GM12878 (cell line): Measurements from ENCODE around the gene RPL13A. TPM values are rescaled to one million over a fixed set of nuclear protein-coding genes. Genes with fewer than 3 reads are reported as not detected.
A peak's percentile ranks its signal among the peaks of the same experiment; 100 is the strongest.

Source experiments
- ATAC-seq: fragments of 200-7000 bp; cut with Tn5 transposase; 3 replicates; pipeline ENCODE4 v1.9.1; 2020; ENCODE audit warnings: mild to moderate bottlenecking, moderate library complexity
- BruUV-seq: library from RNA; stranded (reverse); fragments of 400-500 nt; replicated peaks from 2 replicates; lab custom pipeline; 2021; lab: Mats Ljungman, UMichigan
- CTCF ChIA-PET: fragments of 300-600 bp; sonication (Branson Sonifier 250); formaldehyde crosslinking; extraction: SDS; loops from one replicate; lab custom pipeline; 2021; ENCODE audit warnings: inconsistent platforms; lab: Yijun Ruan, JAX
- POLR2A ChIA-PET: fragments of 350-600 bp; formaldehyde crosslinking; extraction: SDS; loops from one replicate; lab custom pipeline; 2021; ENCODE audit warnings: inconsistent platforms; lab: Charles Lee
- RAD21 ChIA-PET: fragments of 300-600 bp; sonication (Branson Sonifier 250); formaldehyde crosslinking; loops from one replicate; lab custom pipeline; 2023; ENCODE audit warnings: antibody characterized with exemption; ENCODE audit not compliant: unreplicated experiment; lab: Charles Lee
- SMC1A ChIA-PET: fragments of 300-600 bp; sonication (Branson Sonifier 250); formaldehyde crosslinking; loops from one replicate; lab custom pipeline; 2023; ENCODE audit not compliant: unreplicated experiment, uncharacterized antibody; lab: Charles Lee
- DNase-seq: peaks from one replicate; pipeline ENCODE4 v3.0.0-alpha.2; 2011; ENCODE audit warnings: low read depth, low spot score
- FAIRE-seq: peaks from 3 replicates; lab custom pipeline; 2011; peaks lifted over from hg19 to GRCh38; lab: Jason Lieb, UNC
- H2AFZ ChIP-seq: 2 replicates; pipeline ENCODE4 v1.6.0; 2011; ENCODE audit warnings: low read depth, low read length, control low read depth; ENCODE audit not compliant: control insufficient read depth
- H3K27ac ChIP-seq: 2 replicates; pipeline ENCODE4 v1.5.1; 2011; ENCODE audit warnings: control low read depth; ENCODE audit not compliant: control insufficient read depth, insufficient read depth
- H3K27me3 ChIP-seq, 2 experiments: replicated peaks in 1 of 2; 2 replicates each; pipeline versions ENCODE4 v1.6.0 to v1.6.1; 2011; ENCODE audit warnings: low read length in 1 of 2; ENCODE audit not compliant: control insufficient read depth in 2 of 2, insufficient read depth in 2 of 2
- H3K36me3 ChIP-seq, 2 experiments: 2 replicates each; pipeline ENCODE4 v1.5.1; 2011; ENCODE audit warnings: low read length in 1 of 2; ENCODE audit not compliant: control insufficient read depth in 2 of 2, insufficient read depth in 2 of 2
- H3K4me1 ChIP-seq: 2 replicates; pipeline ENCODE4 v1.6.1; 2011; ENCODE audit warnings: mild to moderate bottlenecking, low read length, moderate library complexity, mixed read lengths; ENCODE audit not compliant: control insufficient read depth, insufficient read depth
- H3K4me2 ChIP-seq: 2 replicates; pipeline ENCODE4 v1.6.0; 2011; ENCODE audit warnings: control low read depth; ENCODE audit not compliant: control insufficient read depth, insufficient read depth
- H3K4me3 ChIP-seq: fragments of 200-600 bp; sonication (generic); 2 replicates; pipeline ENCODE4 v1.5.1; 2016
- H3K79me2 ChIP-seq: 2 replicates; pipeline ENCODE4 v1.6.0; 2011; ENCODE audit warnings: low read length; ENCODE audit not compliant: control insufficient read depth, insufficient read depth
- H3K9ac ChIP-seq: 2 replicates; pipeline ENCODE4 v1.8.0; 2011; ENCODE audit warnings: low read length, control low read depth, mixed read lengths; ENCODE audit not compliant: control insufficient read depth, insufficient read depth
- H3K9me3 ChIP-seq: replicated peaks from 3 replicates; pipeline ENCODE4 v1.5.1; 2011; ENCODE audit warnings: mild to moderate bottlenecking, low read length; ENCODE audit not compliant: control insufficient read depth, insufficient read depth
- H4K20me1 ChIP-seq: 2 replicates; pipeline ENCODE4 v1.6.0; 2011; ENCODE audit not compliant: control insufficient read depth, insufficient read depth
- BHLHE40 ChIP-seq, 2 experiments: fragments of 450-650 bp in 1 of 2; IDR thresholded peaks; 2 replicates each; pipeline ENCODE4 v1.6.1; 2011 to 2017; ENCODE audit warnings: low read depth in 2 of 2, borderline replicate concordance in 1 of 2, improper control_type of control experiment in 1 of 2, low read length in 1 of 2, mild to moderate bottlenecking in 1 of 2
- CREB1 ChIP-seq: IDR thresholded peaks from 2 replicates; pipeline ENCODE4 v1.6.1; 2012; ENCODE audit warnings: low read depth, mild to moderate bottlenecking, inconsistent platforms
- PML ChIP-seq: IDR thresholded peaks from 2 replicates; pipeline ENCODE4 v1.6.1; 2012; ENCODE audit warnings: low read length, inconsistent platforms
- RUNX3 ChIP-seq: IDR thresholded peaks from 2 replicates; pipeline ENCODE4 v1.6.1; 2012; ENCODE audit warnings: low read length, inconsistent platforms
- SMC3 ChIP-seq: IDR thresholded peaks from 2 replicates; pipeline ENCODE4 v1.6.1; 2011; ENCODE audit warnings: low read length, improper control_type of control experiment, borderline replicate concordance
- SREBF2 ChIP-seq: IDR thresholded peaks from 2 replicates; pipeline ENCODE4 v1.6.1; 2012; ENCODE audit warnings: mild to moderate bottlenecking, low read length
- STAT3 ChIP-seq: IDR thresholded peaks from 2 replicates; pipeline ENCODE4 v1.6.1; 2011; ENCODE audit warnings: low read depth, low read length, improper control_type of control experiment
- TCF7 ChIP-seq: IDR thresholded peaks from 2 replicates; pipeline ENCODE4 v1.6.1; 2014; ENCODE audit warnings: antibody characterized with exemption, borderline replicate concordance
- YBX1 ChIP-seq: fragments of 450-650 bp; IDR thresholded peaks from 2 replicates; pipeline ENCODE4 v1.6.1; 2016; ENCODE audit warnings: antibody characterized with exemption
- ZNF274 ChIP-seq: IDR thresholded peaks from one replicate; pipeline ENCODE4 v1.8.0; 2011; ENCODE audit not compliant: insufficient read length, insufficient read depth
- WGBS: methylation state at CpG from one replicate; pipeline ENCODE4 v1.1.6; 2016; ENCODE audit warnings: low lambda C conversion rate; ENCODE audit not compliant: insufficient replicate concordance, insufficient coverage; ENCODE audit errors: missing lambda C conversion rate; 5-methylcytosine and 5-hydroxymethylcytosine counted together
- in situ Hi-C: fragments of 300-500 bp; cut with MboI; formaldehyde crosslinking; loops from 9 replicates; pipeline ENCODE4 v1.14.3; 2018; ENCODE audit warnings: mixed read lengths
- intact Hi-C: fragments of 100-400 bp; cut with micrococcal nuclease; formaldehyde crosslinking; loops from one replicate; pipeline ENCODE4 v1.14.2; 2022; ENCODE audit not compliant: unreplicated experiment
- polyA plus RNA-seq, 11 experiments: library from polyadenylated mRNA; depleted of rRNA in 4 of 11; unstranded in 6 of 11; stranded (reverse) in 5 of 11; fragments of >200 nt; fragmentation: Nextera tagmentation in 4 of 11; fragmentation: Illumina TruSeq in 1 of 11; extraction: Ambion mirVana in 4 of 11; extraction: Trizol in 1 of 11; gene quantifications; 1 replicate in 1 of 11; 2 replicates in 10 of 11; pipeline versions ENCODE4 v1.2.1 to v1.2.3, GENCODE V29; 2011 to 2016; ENCODE audit warnings: inconsistent platforms in 2 of 11, missing spikeins in 2 of 11, low read depth in 1 of 11
- total RNA-seq, 4 experiments: library from RNA; depleted of rRNA in 3 of 4; stranded (reverse); fragments of >200 nt in 3 of 4; fragmentation: Illumina TruSeq in 1 of 4; extraction: Trizol in 1 of 4; gene quantifications; 2 replicates each; pipeline versions ENCODE4 v1.2.1 to v1.2.3, GENCODE V29; 2013 to 2021
- TF ChIP-seq, protein P1 (sequence below): fragments of 450-650 bp; IDR thresholded peaks from 2 replicates; pipeline ENCODE4 v1.6.1; 2017; ENCODE audit warnings: mild to moderate bottlenecking
- TF ChIP-seq, protein P2 (sequence below), 3 experiments: IDR thresholded peaks in 2 of 3; conservative IDR thresholded peaks in 1 of 3; 2 replicates each; pipeline ENCODE4 v1.5.1; 2011; ENCODE audit warnings: low read depth in 3 of 3, low read length in 3 of 3, mild to moderate bottlenecking in 3 of 3, control low read depth in 2 of 3, moderate library complexity in 2 of 3, inconsistent platforms in 1 of 3, mixed read lengths in 1 of 3; ENCODE audit not compliant: control insufficient read depth in 2 of 3, insufficient read depth in 1 of 3; ENCODE audit errors: extremely low read depth in 1 of 3

RPL13A gene
- total and polyA plus RNA-seq, 10 of the 15 experiments (the other 5 are each of a cell fraction or from before 2014, with no cell fraction given): 1,426 to 8,961 (median 4,266) TPM

DNA sequence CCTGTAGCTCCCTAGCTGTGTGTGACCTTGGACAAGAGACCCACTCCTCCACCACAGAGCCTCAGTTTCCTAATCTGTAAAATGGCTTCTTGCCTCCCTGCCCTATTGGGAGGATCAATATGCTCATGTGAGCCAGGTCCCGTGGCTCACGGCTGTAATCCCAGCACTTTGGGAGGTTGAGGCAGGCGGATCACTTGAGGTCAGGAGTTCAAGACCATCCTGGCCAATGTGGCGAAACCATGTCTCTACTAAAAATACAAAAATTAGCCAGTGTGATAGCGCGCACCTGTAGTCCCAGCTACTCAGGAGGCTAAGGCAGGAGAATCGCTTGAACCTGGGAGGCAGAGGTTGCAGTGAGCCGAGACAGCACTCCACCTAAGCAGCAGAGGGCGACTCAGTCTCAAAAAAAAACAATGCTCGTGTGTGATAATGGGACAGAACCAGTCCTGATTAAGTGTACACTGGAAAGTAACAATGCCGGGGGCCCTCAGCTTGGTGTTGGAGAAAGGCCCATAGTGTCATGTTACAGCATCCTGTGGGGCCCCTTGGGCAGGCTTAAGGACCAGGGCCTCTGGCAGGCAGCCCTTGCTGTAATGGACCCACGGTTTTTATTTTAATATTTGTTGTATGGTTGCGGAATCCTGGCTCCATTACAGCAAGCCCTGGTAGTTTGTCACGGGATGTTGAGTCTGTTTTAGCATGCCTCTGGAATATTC is 15.6 kb downstream of the RPL13A start (continued):
- TF ChIP-seq, protein P1, sequence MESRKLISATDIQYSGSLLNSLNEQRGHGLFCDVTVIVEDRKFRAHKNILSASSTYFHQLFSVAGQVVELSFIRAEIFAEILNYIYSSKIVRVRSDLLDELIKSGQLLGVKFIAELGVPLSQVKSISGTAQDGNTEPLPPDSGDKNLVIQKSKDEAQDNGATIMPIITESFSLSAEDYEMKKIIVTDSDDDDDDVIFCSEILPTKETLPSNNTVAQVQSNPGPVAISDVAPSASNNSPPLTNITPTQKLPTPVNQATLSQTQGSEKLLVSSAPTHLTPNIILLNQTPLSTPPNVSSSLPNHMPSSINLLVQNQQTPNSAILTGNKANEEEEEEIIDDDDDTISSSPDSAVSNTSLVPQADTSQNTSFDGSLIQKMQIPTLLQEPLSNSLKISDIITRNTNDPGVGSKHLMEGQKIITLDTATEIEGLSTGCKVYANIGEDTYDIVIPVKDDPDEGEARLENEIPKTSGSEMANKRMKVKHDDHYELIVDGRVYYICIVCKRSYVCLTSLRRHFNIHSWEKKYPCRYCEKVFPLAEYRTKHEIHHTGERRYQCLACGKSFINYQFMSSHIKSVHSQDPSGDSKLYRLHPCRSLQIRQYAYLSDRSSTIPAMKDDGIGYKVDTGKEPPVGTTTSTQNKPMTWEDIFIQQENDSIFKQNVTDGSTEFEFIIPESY: no peak
- peak; percentile 50 for TF ChIP-seq SMC3
- TF ChIP-seq, protein P2, sequence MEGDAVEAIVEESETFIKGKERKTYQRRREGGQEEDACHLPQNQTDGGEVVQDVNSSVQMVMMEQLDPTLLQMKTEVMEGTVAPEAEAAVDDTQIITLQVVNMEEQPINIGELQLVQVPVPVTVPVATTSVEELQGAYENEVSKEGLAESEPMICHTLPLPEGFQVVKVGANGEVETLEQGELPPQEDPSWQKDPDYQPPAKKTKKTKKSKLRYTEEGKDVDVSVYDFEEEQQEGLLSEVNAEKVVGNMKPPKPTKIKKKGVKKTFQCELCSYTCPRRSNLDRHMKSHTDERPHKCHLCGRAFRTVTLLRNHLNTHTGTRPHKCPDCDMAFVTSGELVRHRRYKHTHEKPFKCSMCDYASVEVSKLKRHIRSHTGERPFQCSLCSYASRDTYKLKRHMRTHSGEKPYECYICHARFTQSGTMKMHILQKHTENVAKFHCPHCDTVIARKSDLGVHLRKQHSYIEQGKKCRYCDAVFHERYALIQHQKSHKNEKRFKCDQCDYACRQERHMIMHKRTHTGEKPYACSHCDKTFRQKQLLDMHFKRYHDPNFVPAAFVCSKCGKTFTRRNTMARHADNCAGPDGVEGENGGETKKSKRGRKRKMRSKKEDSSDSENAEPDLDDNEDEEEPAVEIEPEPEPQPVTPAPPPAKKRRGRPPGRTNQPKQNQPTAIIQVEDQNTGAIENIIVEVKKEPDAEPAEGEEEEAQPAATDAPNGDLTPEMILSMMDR (IDR thresholded peaks at IDR 0.05 in 2 of 3, conservative IDR thresholded peaks at IDR 0.05 in 1 of 3; ENCODE audit: control insufficient read depth in 2 of 3, extremely low read depth in 1 of 3, insufficient read depth in 1 of 3, low read depth in 3 of 3, low read length in 3 of 3): peak; percentile 44 to 56 (median 51)

DNA sequence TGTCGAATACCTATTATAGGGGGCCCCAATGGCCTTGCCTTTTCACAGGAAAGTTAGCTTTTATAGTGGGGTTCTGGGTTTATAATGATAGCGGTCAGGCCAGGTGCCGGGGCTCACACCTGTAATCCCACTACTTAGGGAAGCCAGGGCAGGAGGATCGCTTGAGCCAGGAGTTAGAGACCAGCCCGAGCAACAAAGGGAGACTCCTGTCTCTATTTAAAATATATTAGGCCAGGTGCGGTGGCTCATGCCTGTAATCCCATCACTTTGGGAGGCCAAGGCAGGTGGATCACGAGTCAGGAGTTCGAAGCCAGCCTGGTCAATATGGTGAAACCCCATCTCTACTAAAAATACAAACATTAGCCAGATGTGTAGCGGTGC is 16.2 kb downstream of the RPL13A start:
- ATAC-seq (no peak), DNase-seq (no peak), FAIRE-seq (no peak)
- RAD21 ChIA-PET: interaction anchor here (0.9 to 1.1 kb wide), 3 partner anchors 30 to 175 kb away, joined by 3 to 4 read pairs (median 4); no protein-coding TSS in a partner anchor
- BruUV-seq: no TSS peak
- no peak overlapping the region for H3K4me2 ChIP-seq
- H3K4me3 ChIP-seq: no peak overlapping the region
- intact Hi-C loops (loop anchor here (1.0 kb wide), 1 partner anchor 67 kb away; no protein-coding TSS in a partner anchor), in situ Hi-C loops (no loop called here)
- H2AFZ ChIP-seq: no peak overlapping the region
- no peak overlapping the region for H3K9ac ChIP-seq
- no peaks in the 10 kb centered on the region for H3K27me3 ChIP-seq
- CTCF ChIA-PET: interaction anchor here (0.8 to 5.9 kb wide), 9 partner anchors 8 to 278 kb away, joined by 3 to 46 read pairs (median 5); no protein-coding TSS in a partner anchor
- WGBS: 58% methylated on average over 9 of the region's 9 CpGs
- POLR2A ChIA-PET: no interaction called here
- no peak overlapping the region for H3K27ac ChIP-seq
- H3K36me3 ChIP-seq: peaks cover 9 to 13% of the 10 kb centered on the region in 2 experiments; a peak in 3 of 4 replicates
- peaks cover 6% of the 10 kb centered on the region for H3K79me2 ChIP-seq
- peaks cover 25% of the 10 kb centered on the region for H3K4me1 ChIP-seq
- TF ChIP-seq SREBF2 (no peak), RUNX3 (no peak), STAT3 (no peak), PML (no peak), TCF7 (no peak), CREB1 (no peak), ZNF274 (no peak), YBX1 (no peak), BHLHE40 (IDR thresholded peaks at IDR 0.05; ENCODE audit: borderline replicate concordance in 1 of 2, low read depth in 2 of 2, low read length in 1 of 2) (no peak)
- no peaks in the 10 kb centered on the region for H3K9me3 ChIP-seq
- SMC1A ChIA-PET: interaction anchor here (8.5 kb wide), 1 partner anchor 44 kb away, joined by 70 read pairs; no protein-coding TSS in a partner anchor
- H4K20me1 ChIP-seq: peaks cover 3% of the 10 kb centered on the region; the same call in 1 of the 2 replicates
